NB4 (cell line): ENCODE data around the gene IDUA.

Experiments
- DNase-seq: peaks from one replicate; pipeline ENCODE4 v3.0.0; 2010; ENCODE audit warnings: low read depth
- H3K4me3 ChIP-seq: one replicate; pipeline ENCODE4 v1.5.1; 2011; ENCODE audit warnings: mild to moderate bottlenecking, low read depth, low read length, moderate library complexity
- CTCF ChIP-seq: IDR thresholded peaks from one replicate; pipeline ENCODE4 v1.5.1; 2012; ENCODE audit warnings: low read depth, low read length
- MAX ChIP-seq: IDR thresholded peaks from 2 replicates; pipeline ENCODE4 v1.6.1; 2011; ENCODE audit warnings: low read depth, low read length
- MYC ChIP-seq: IDR thresholded peaks from 2 replicates; pipeline ENCODE4 v1.6.1; 2011; ENCODE audit warnings: low read depth, low read length
- POLR2A ChIP-seq: IDR thresholded peaks from 2 replicates; pipeline ENCODE4 v1.6.1; 2011; ENCODE audit warnings: mild to moderate bottlenecking; ENCODE audit not compliant: insufficient read length; ENCODE audit errors: extremely low read depth

Gene IDUA

GRCh38 chr4:1029529-1029928 is 42.7 kb downstream of the IDUA start:
- no peak overlapping the region for H3K4me3 ChIP-seq
- DNase-seq: no peak
- no peak for TF ChIP-seq POLR2A
- TF ChIP-seq CTCF: no peak
- no peak for TF ChIP-seq MYC
- no peak for TF ChIP-seq MAX

- peak; percentile 79 for DNase-seq
- TF ChIP-seq POLR2A (no peak), CTCF (no peak), MYC (no peak), MAX (no peak)
- H3K4me3 ChIP-seq: no peak overlapping the region
These were observed 43.2 kb downstream of the IDUA start for GRCh38 chr4:1030031-1030430.

- H3K4me3 ChIP-seq: peak overlapping the region; percentile 13
- peak; percentile 77 for DNase-seq
- TF ChIP-seq MYC (no peak), MAX (no peak), POLR2A (no peak), CTCF (no peak)
These were observed 43.7 kb downstream of the IDUA start for GRCh38 chr4:1030559-1030958.

GRCh38 chr4:1031346-1031745 is 44.5 kb downstream of the IDUA start:
- TF ChIP-seq MYC (no peak), CTCF (no peak), MAX (no peak), POLR2A (no peak)
- no peak overlapping the region for H3K4me3 ChIP-seq
- no peak for DNase-seq

GRCh38 chr4:1031956-1032795 is 45.3 kb downstream of the IDUA start:
- DNase-seq: no peak
- TF ChIP-seq MYC (no peak), POLR2A (no peak), CTCF (no peak), MAX (no peak)
- H3K4me3 ChIP-seq: no peak overlapping the region

GRCh38 chr4:1032861-1033260 is 46.0 kb downstream of the IDUA start:
- H3K4me3 ChIP-seq: no peak overlapping the region
- DNase-seq: no peak
- TF ChIP-seq MYC (no peak), CTCF (no peak), MAX (no peak), POLR2A (no peak)
